ENCODE results near the gene CDRT4.

Gene CDRT4

GRCh38 chr17:15412606-15413005 is 54.8 kb downstream of the CDRT4 start:
- Histone ChIP-seq H3K79me2 (ENCODE audit: low read length) (no peaks in the 10 kb centered on the region), H3K9ac (ENCODE audit: low read length) (no peak overlapping the region), H3K36me3 (replicated peaks; ENCODE audit: low read depth, low read length) (no peaks in the 10 kb centered on the region), H3K4me1 (ENCODE audit: low read length) (no peaks in the 10 kb centered on the region), H3K4me3 (ENCODE audit: low read length) (no peak overlapping the region), H4K20me1 (ENCODE audit: insufficient read depth, low read length) (no peaks in the 10 kb centered on the region), H3K27me3 (ENCODE audit: low read depth, low read length) (no peaks in the 10 kb centered on the region), H3K9me3 (ENCODE audit: insufficient read depth, low read length) (no peaks in the 10 kb centered on the region), H3K4me2 (ENCODE audit: low read length) (no peak overlapping the region), H3K27ac (ENCODE audit: low read length) (no peak overlapping the region), H2AFZ (ENCODE audit: low read depth, low read length) (no peak overlapping the region)
- TF ChIP-seq CTCF (IDR thresholded peaks at IDR 0.05; ENCODE audit: low read depth, low read length) (no peak), EZH2phosphoT487 (IDR thresholded peaks at IDR 0.05; ENCODE audit: low read depth) (no peak)

- no peak overlapping the region for H2AFZ ChIP-seq (ENCODE audit: low read depth, low read length)
- H3K27ac ChIP-seq (ENCODE audit: low read length), result no peak overlapping the region
- H3K4me2 ChIP-seq (ENCODE audit: low read length), result no peak overlapping the region
- no peak overlapping the region for H3K9ac ChIP-seq (ENCODE audit: low read length)
- no peak overlapping the region for H3K4me3 ChIP-seq (ENCODE audit: low read length)
- no peaks in the 10 kb centered on the region for H3K27me3 ChIP-seq (ENCODE audit: low read depth, low read length)
- no peaks in the 10 kb centered on the region for H4K20me1 ChIP-seq (ENCODE audit: insufficient read depth, low read length)
- no peaks in the 10 kb centered on the region for H3K36me3 ChIP-seq (replicated peaks; ENCODE audit: low read depth, low read length)
- no peaks in the 10 kb centered on the region for H3K9me3 ChIP-seq (ENCODE audit: insufficient read depth, low read length)
- H3K4me1 ChIP-seq (ENCODE audit: low read length), result no peaks in the 10 kb centered on the region
- TF ChIP-seq CTCF (IDR thresholded peaks at IDR 0.05; ENCODE audit: low read depth, low read length) (no peak), EZH2phosphoT487 (IDR thresholded peaks at IDR 0.05; ENCODE audit: low read depth) (no peak)
- H3K79me2 ChIP-seq (ENCODE audit: low read length), result no peaks in the 10 kb centered on the region
Observed at GRCh38 chr17:15411384-15412198, 55.8 kb downstream of the CDRT4 start.

GRCh38 chr17:15409721-15410250 is 57.6 kb downstream of the CDRT4 start:
- Histone ChIP-seq H3K4me1 (ENCODE audit: low read length) (no peaks in the 10 kb centered on the region), H3K4me3 (ENCODE audit: low read length) (no peak overlapping the region), H4K20me1 (ENCODE audit: insufficient read depth, low read length) (no peaks in the 10 kb centered on the region), H3K27ac (ENCODE audit: low read length) (no peak overlapping the region), H3K9me3 (ENCODE audit: insufficient read depth, low read length) (no peaks in the 10 kb centered on the region), H3K36me3 (replicated peaks; ENCODE audit: low read depth, low read length) (no peaks in the 10 kb centered on the region), H3K9ac (ENCODE audit: low read length) (no peak overlapping the region), H3K4me2 (ENCODE audit: low read length) (no peak overlapping the region), H2AFZ (ENCODE audit: low read depth, low read length) (no peak overlapping the region), H3K27me3 (ENCODE audit: low read depth, low read length) (no peaks in the 10 kb centered on the region), H3K79me2 (ENCODE audit: low read length) (no peaks in the 10 kb centered on the region)
- TF ChIP-seq EZH2phosphoT487 (IDR thresholded peaks at IDR 0.05; ENCODE audit: low read depth) (no peak), CTCF (IDR thresholded peaks at IDR 0.05; ENCODE audit: low read depth, low read length) (no peak)

GRCh38 chr17:15408803-15409202 is 58.6 kb downstream of the CDRT4 start:
- no peaks in the 10 kb centered on the region for H3K27me3 ChIP-seq (ENCODE audit: low read depth, low read length)
- no peak overlapping the region for H2AFZ ChIP-seq (ENCODE audit: low read depth, low read length)
- H3K4me3 ChIP-seq (ENCODE audit: low read length), result no peak overlapping the region
- no peaks in the 10 kb centered on the region for H3K9me3 ChIP-seq (ENCODE audit: insufficient read depth, low read length)
- H3K36me3 ChIP-seq (replicated peaks; ENCODE audit: low read depth, low read length), result no peaks in the 10 kb centered on the region
- no peaks in the 10 kb centered on the region for H4K20me1 ChIP-seq (ENCODE audit: insufficient read depth, low read length)
- no peak overlapping the region for H3K9ac ChIP-seq (ENCODE audit: low read length)
- no peak overlapping the region for H3K4me2 ChIP-seq (ENCODE audit: low read length)
- H3K27ac ChIP-seq (ENCODE audit: low read length), result no peak overlapping the region
- TF ChIP-seq EZH2phosphoT487 (IDR thresholded peaks at IDR 0.05; ENCODE audit: low read depth) (no peak), CTCF (IDR thresholded peaks at IDR 0.05; ENCODE audit: low read depth, low read length) (no peak)
- no peaks in the 10 kb centered on the region for H3K4me1 ChIP-seq (ENCODE audit: low read length)
- H3K79me2 ChIP-seq (ENCODE audit: low read length), result no peaks in the 10 kb centered on the region
